Activated naive CD4-positive, alpha-beta T cell treated with anti-CD3 and anti-CD28 coated beads for 36 hours (primary cell): ENCODE data around the gene IFRD2. TPM values are rescaled to one million over a fixed set of nuclear protein-coding genes. Genes with fewer than 3 reads are reported as not detected.

Experiments used
- CTCF ChIA-PET: fragments of 350-600 bp; sonication (Branson Sonifier 250); formaldehyde crosslinking; loops from one replicate; lab custom pipeline; 2021; ENCODE audit warnings: antibody characterized with exemption; lab: Charles Lee
- DNase-seq: peaks from one replicate; pipeline ENCODE4 v3.0.0-alpha.2; 2020
- H3K27ac Mint-ChIP-seq: one replicate; pipeline ENCODE4 v1.8.0; 2021; ENCODE audit warnings: mild to moderate bottlenecking, mixed read lengths
- H3K27me3 Mint-ChIP-seq: one replicate; pipeline ENCODE4 v1.8.0; 2021; ENCODE audit warnings: low read depth, mixed read lengths
- H3K36me3 Mint-ChIP-seq: one replicate; pipeline ENCODE4 v1.8.0; 2021; ENCODE audit warnings: low read depth, mixed read lengths
- H3K4me1 Mint-ChIP-seq: one replicate; pipeline ENCODE4 v1.8.0; 2021; ENCODE audit warnings: low read depth, mixed read lengths
- H3K4me3 Mint-ChIP-seq: one replicate; pipeline ENCODE4 v1.8.0; 2021; ENCODE audit warnings: mild to moderate bottlenecking, moderate library complexity, mixed read lengths
- H3K9me3 Mint-ChIP-seq: one replicate; pipeline ENCODE4 v1.8.0; 2021; ENCODE audit warnings: mixed read lengths
- intact Hi-C: fragments of 100-400 bp; cut with micrococcal nuclease; formaldehyde crosslinking; loops from one replicate; pipeline ENCODE4 v1.15.1; 2023
- total RNA-seq, 2 experiments: library from RNA; stranded (reverse); gene quantifications; one replicate each; pipeline ENCODE4 v1.2.3, GENCODE V29; 2021

IFRD2 gene
- total RNA-seq, 2 experiments from 2014 or later: 117 to 125 TPM

DNA sequence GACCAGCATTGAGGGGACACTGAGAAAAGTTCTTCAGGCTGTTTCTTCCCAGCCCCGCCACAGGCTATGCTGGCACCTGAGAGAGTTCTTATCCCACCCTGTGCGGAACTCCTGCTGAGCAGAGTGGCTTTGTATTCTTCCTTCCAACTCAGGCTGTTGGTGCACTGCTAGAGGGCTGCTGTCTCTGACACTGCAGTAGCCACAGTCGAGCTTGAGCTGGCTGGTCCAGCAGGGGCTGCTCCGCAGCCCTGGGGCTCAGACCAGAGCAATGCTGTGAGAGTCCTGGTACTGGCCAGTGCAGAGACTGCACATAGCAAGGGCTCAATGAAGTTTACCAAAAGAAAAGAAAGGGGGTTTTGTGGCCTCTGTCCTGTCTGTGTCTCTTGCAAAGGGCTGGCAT lies 52.6 kb downstream of the IFRD2 start:
- Mint-ChIP-seq H3K27me3 (no peaks in the 10 kb centered on the region), H3K4me1 (peaks cover 71% of the 10 kb centered on the region), H3K9me3 (no peaks in the 10 kb centered on the region), H3K4me3 (peak overlapping the region; percentile 95), H3K27ac (peak overlapping the region; percentile 92), H3K36me3 (peaks cover 10% of the 10 kb centered on the region)
- CTCF ChIA-PET: interaction anchor here (5.3 kb wide), 1 partner anchor 13 kb away, joined by 35 read pairs; no protein-coding TSS in a partner anchor
- intact Hi-C loops: loop anchor here (5.0 to 10.0 kb wide), 2 partner anchors 373 to 1765 kb away; partner anchors contain the start of gene CISH
- DNase-seq: no peak

DNA sequence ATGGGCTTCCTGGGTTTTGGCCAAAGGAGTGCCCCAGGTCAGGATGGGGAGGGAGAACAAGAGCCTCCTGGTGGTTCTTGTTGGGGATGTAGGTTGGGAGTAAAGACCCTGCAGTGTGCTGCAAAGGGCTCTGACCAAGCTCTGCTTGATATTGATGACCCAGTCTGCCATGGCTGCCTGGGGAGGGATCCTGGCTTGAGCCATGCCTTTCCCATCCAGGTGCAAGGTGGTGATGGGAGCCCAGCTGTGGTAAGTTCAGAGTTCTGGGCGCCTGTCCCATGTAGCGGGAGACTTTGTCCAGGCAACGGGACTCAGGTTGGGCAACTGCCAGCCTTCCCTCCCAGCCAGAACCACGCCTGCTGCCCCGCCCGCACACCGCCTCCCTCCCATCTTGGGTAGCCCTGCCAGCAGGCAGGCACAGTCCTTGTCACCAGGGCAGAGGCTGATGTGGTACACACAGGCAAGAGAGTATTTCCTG lies 53.6 kb downstream of the IFRD2 start:
- Mint-ChIP-seq H3K4me1 (peaks cover 60% of the 10 kb centered on the region), H3K27ac (peak overlapping the region; percentile 92), H3K9me3 (no peaks in the 10 kb centered on the region), H3K27me3 (no peaks in the 10 kb centered on the region), H3K4me3 (peak overlapping the region; percentile 95), H3K36me3 (peaks cover 10% of the 10 kb centered on the region)
- intact Hi-C loops: loop anchor here (5.0 to 10.0 kb wide), 2 partner anchors 374 to 1764 kb away; partner anchors contain the start of gene CISH
- DNase-seq: peak; percentile 19
- CTCF ChIA-PET: interaction anchor here (1.0 to 5.3 kb wide), 3 partner anchors 8 to 34 kb away, joined by 4 to 35 read pairs (median 5); no protein-coding TSS in a partner anchor

DNA sequence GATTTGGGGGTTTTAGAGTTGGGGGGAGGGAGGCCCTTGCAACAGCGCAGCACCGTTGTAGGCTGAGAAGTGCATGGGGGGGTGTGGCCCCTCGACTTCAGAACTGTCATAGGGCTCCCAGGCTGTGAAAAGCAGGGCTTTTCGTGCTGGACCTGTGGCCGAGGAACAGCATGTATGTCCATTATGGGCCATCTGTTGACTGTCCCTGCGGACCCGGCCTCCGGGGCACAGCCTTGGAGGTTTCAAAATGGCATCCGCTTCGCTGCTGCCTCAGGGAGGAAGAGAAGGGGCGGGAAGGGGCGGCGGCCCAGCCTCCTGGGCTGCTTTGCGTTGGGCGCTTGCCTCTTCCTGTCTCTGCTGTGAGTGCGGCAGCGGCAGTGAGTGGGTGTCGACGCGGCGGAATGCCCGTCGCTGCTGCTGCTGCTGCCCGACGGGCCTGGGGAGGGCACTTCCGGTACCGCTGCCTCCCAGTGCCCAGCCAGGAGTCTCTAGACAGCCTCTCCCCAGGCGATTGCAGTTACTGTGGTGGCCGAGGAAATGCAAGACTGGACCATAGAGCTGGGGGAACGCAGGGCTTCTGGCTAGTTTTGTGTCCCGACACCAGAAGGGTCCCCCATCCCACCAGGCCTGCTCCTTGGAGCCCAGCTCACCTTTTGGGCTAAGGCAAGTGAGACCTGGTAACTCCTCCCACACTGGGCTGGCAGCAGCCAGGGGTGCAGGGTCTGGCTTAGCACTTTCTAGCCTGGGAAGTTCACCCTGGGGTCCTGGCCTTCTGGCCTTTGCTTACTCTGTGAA lies 54.3 kb downstream of the IFRD2 start:
- DNase-seq: peak; percentile 94
- Mint-ChIP-seq H3K4me1 (peaks cover 54% of the 10 kb centered on the region), H3K36me3 (peaks cover 10% of the 10 kb centered on the region), H3K27me3 (no peaks in the 10 kb centered on the region), H3K9me3 (no peaks in the 10 kb centered on the region), H3K27ac (peak overlapping the region; percentile 92), H3K4me3 (peak overlapping the region; percentile 95)
- intact Hi-C loops: loop anchor here (2.0 to 10.0 kb wide), 3 partner anchors 101 to 1763 kb away; partner anchors contain the start of gene CISH
- CTCF ChIA-PET: interaction anchor here (1.2 to 5.3 kb wide), 2 partner anchors 9 to 11 kb away, joined by 5 to 35 read pairs; no protein-coding TSS in a partner anchor

Other genes starting within 250 kb of the IFRD2 start
- 100 to 1,000 TPM; 124 to 129 TPM for gene RBM5, start 203.5 kb downstream of the IFRD2 start, total RNA-seq
- gene SEMA3F, start 137.1 kb downstream of the IFRD2 start, total RNA-seq: not detected
- not detected for gene GNAT1, start 100.8 kb downstream of the IFRD2 start, total RNA-seq
- gene SLC38A3, start 87.2 kb downstream of the IFRD2 start, total RNA-seq: not detected
- 100 to 1,000 TPM; 272 to 276 TPM for gene GNAI2, start 56.2 kb downstream of the IFRD2 start, total RNA-seq
- gene SEMA3B, start 23.3 kb downstream of the IFRD2 start, total RNA-seq: under 1 TPM; 0.33 to 0.37 TPM
- not detected for gene LSMEM2, start 13.3 kb downstream of the IFRD2 start, total RNA-seq
- gene HYAL3, start 7.0 kb upstream of the IFRD2 start, total RNA-seq: under 1 TPM; 0.74 to 0.88 TPM
- gene NAA80, start 7.0 kb upstream of the IFRD2 start, total RNA-seq: 10 to 100 TPM in 1 of 2 experiments, 1 to 10 TPM in 1; 7.9 to 10.5 TPM
- not detected for gene HYAL1, start 11.1 kb upstream of the IFRD2 start, total RNA-seq
- gene HYAL2, start 30.3 kb upstream of the IFRD2 start, total RNA-seq: 1 to 10 TPM; 1.5 to 2.1 TPM
- gene TUSC2, start 35.8 kb upstream of the IFRD2 start, total RNA-seq: 10 to 100 TPM; 14.1 to 14.4 TPM
- gene RASSF1, start 48.4 kb upstream of the IFRD2 start, total RNA-seq: 10 to 100 TPM; 37.5 to 38.5 TPM
- under 1 TPM; 0.54 to 0.57 TPM for gene ZMYND10, start 53.3 kb upstream of the IFRD2 start, total RNA-seq
- gene NPRL2, start 58.3 kb upstream of the IFRD2 start, total RNA-seq: 10 to 100 TPM; 27.7 to 31.3 TPM
- 10 to 100 TPM; 11.0 to 11.3 TPM for gene CYB561D2, start 58.4 kb upstream of the IFRD2 start, total RNA-seq
- gene TMEM115, start 67.1 kb upstream of the IFRD2 start, total RNA-seq: 10 to 100 TPM; 10.6 to 11.1 TPM
- under 1 TPM; 0.89 to 0.95 TPM for gene CACNA2D2, start 211.2 kb upstream of the IFRD2 start, total RNA-seq